Activated CD4-positive, alpha-beta T cell treated with anti-CD3 and anti-CD28 coated beads, Interleukin-2, amount 10 ng/mL, durations not matched to agents 24 days and 14 days (primary cell): Measurements from ENCODE around the gene TCF23. TPM values are rescaled to one million over a fixed set of nuclear protein-coding genes. Genes with fewer than 3 reads are reported as not detected.

ENCODE experiments used
- DNase-seq: peaks from one replicate; pipeline ENCODE4 v3.0.0; 2022
- H3K27ac Mint-ChIP-seq: one replicate; pipeline ENCODE4 v1.8.0; 2022; ENCODE audit warnings: mild to moderate bottlenecking, mixed read lengths
- H3K27me3 Mint-ChIP-seq: one replicate; pipeline ENCODE4 v1.8.0; 2022; ENCODE audit warnings: mixed read lengths
- H3K36me3 Mint-ChIP-seq: one replicate; pipeline ENCODE4 v1.8.0; 2022; ENCODE audit warnings: low read depth, mild to moderate bottlenecking, mixed read lengths
- H3K4me1 Mint-ChIP-seq: one replicate; pipeline ENCODE4 v1.8.0; 2021; ENCODE audit warnings: mixed read lengths
- H3K4me3 Mint-ChIP-seq: one replicate; pipeline ENCODE4 v1.8.0; 2022; ENCODE audit warnings: mild to moderate bottlenecking, moderate library complexity, mixed read lengths
- H3K9me3 Mint-ChIP-seq: one replicate; pipeline ENCODE4 v1.8.0; 2021; ENCODE audit warnings: mixed read lengths
- intact Hi-C: fragments of 100-400 bp; cut with micrococcal nuclease; formaldehyde crosslinking; loops from one replicate; pipeline ENCODE4 v1.15.1; 2023
- total RNA-seq: library from RNA; stranded (reverse); gene quantifications from 2 replicates; pipeline ENCODE4 v1.2.3, GENCODE V29; 2022

Gene TCF23
- total RNA-seq, 1 donor from 2014 or later: not detected

GRCh38 chr2:27201675-27202074 is 52.9 kb downstream of the TCF23 start:
- Mint-ChIP-seq H3K9me3 (no peaks in the 10 kb centered on the region), H3K4me1 (peaks cover 13% of the 10 kb centered on the region), H3K36me3 (peaks cover 53% of the 10 kb centered on the region), H3K27ac (no peak overlapping the region), H3K4me3 (no peak overlapping the region), H3K27me3 (no peaks in the 10 kb centered on the region)
- DNase-seq: no peak
- intact Hi-C loops: no loop called here

- H3K9me3 Mint-ChIP-seq: no peaks in the 10 kb centered on the region
- peaks cover 16% of the 10 kb centered on the region for H3K4me1 Mint-ChIP-seq
- no peak overlapping the region for H3K4me3 Mint-ChIP-seq
- H3K27me3 Mint-ChIP-seq: no peaks in the 10 kb centered on the region
- peak; percentile 55 for DNase-seq
- peaks cover 61% of the 10 kb centered on the region for H3K36me3 Mint-ChIP-seq
- intact Hi-C loops: no loop called here
- H3K27ac Mint-ChIP-seq: no peak overlapping the region
Measured at GRCh38 chr2:27202854-27203253, 54.0 kb downstream of the TCF23 start.

DNA sequence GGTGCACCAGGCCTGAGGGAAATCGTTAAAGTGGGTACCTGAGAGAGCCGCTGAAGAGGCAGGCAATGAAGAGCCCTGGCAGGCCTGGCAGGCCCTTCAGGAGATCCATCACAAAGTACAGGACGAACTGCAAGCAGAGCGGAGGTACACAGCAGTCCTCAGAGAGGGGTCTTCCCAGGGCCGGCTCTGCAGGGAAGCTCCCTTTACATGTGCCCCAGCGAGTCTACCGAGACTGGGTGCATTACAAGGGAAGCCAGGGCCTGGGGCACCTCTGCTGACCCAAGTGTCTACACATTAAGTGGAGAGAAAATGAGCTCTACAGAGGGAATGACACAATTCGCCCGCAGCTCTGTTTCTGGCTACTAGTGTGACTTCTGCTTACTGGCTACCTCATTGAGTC is 54.9 kb downstream of the TCF23 start:
- Mint-ChIP-seq H3K36me3 (peaks cover 66% of the 10 kb centered on the region), H3K27me3 (no peaks in the 10 kb centered on the region), H3K4me1 (peaks cover 22% of the 10 kb centered on the region), H3K9me3 (no peaks in the 10 kb centered on the region), H3K27ac (no peak overlapping the region), H3K4me3 (no peak overlapping the region)
- no peak for DNase-seq
- intact Hi-C loops: no loop called here

- DNase-seq: peak; percentile 57
- Mint-ChIP-seq H3K36me3 (peaks cover 61% of the 10 kb centered on the region), H3K27ac (no peak overlapping the region), H3K9me3 (no peaks in the 10 kb centered on the region), H3K4me3 (no peak overlapping the region), H3K27me3 (no peaks in the 10 kb centered on the region), H3K4me1 (peaks cover 27% of the 10 kb centered on the region)
- intact Hi-C loops: no loop called here
Measured at GRCh38 chr2:27204566-27204965, 55.8 kb downstream of the TCF23 start.

DNA sequence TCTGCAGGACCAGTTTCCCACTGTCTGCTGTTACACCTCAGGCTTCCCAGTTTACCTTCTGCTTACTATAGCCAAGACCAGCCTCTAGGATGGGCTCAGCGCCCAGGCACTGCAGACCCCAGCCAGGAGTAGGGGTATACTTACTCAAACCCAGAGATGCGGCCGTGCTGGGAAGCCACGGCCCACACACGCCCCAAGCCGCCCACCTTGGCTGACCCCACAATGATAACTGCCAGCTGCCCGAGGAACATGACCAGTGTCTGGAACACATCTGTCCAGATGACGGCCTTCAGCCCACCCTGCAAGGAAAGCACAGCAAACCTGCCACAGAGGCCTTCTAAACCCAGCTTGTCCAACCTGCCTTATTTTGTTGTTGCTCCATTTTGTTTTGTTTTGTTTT is 56.4 kb downstream of the TCF23 start:
- H3K27ac Mint-ChIP-seq: no peak overlapping the region
- no peak for DNase-seq
- H3K36me3 Mint-ChIP-seq: peaks cover 61% of the 10 kb centered on the region
- no peak overlapping the region for H3K4me3 Mint-ChIP-seq
- H3K4me1 Mint-ChIP-seq: peaks cover 34% of the 10 kb centered on the region
- intact Hi-C loops: no loop called here
- no peaks in the 10 kb centered on the region for H3K27me3 Mint-ChIP-seq
- H3K9me3 Mint-ChIP-seq: no peaks in the 10 kb centered on the region

DNA sequence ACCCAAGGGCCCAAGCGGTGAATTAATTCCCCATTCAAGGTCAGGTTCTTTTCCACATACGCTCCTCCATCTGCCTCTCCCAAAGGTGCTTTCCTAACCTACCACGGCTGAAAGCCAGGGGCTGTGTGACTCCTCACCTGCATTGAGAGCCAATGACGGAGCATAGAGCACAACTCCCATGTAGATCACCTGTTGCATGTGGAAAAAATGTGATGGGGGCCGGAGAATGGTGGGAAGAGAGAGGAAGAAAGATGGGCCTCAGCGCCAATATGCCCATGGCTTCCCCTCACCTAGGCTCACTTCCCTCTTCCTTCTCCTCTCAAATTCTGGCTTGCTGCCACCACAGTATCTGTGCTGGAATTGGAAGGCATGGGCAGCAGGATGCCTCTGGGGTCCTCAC is 57.5 kb downstream of the TCF23 start:
- Mint-ChIP-seq H3K9me3 (no peaks in the 10 kb centered on the region), H3K4me1 (peaks cover 35% of the 10 kb centered on the region), H3K36me3 (peaks cover 59% of the 10 kb centered on the region), H3K4me3 (no peak overlapping the region), H3K27ac (no peak overlapping the region), H3K27me3 (no peaks in the 10 kb centered on the region)
- no peak for DNase-seq
- intact Hi-C loops: no loop called here

Other genes starting within 250 kb of the TCF23 start
- 2.5 and 3.6 TPM in 2 replicates for gene MAPRE3, start 178.4 kb upstream of the TCF23 start, total RNA-seq
- 93.4 and 98.6 TPM in 2 replicates for gene TMEM214, start 116.0 kb upstream of the TCF23 start, total RNA-seq
- gene AGBL5, start 97.3 kb upstream of the TCF23 start, total RNA-seq: 13.9 and 14.1 TPM in 2 replicates
- 314 and 326 TPM in 2 replicates for gene OST4, start 77.3 kb upstream of the TCF23 start, total RNA-seq
- gene EMILIN1, start 70.4 kb upstream of the TCF23 start, total RNA-seq: 1.1 and 1.4 TPM in 2 replicates
- gene KHK, start 62.2 kb upstream of the TCF23 start, total RNA-seq: 13.4 and 13.9 TPM in 2 replicates
- gene CGREF1, start 29.9 kb upstream of the TCF23 start, total RNA-seq: 14.4 and 15.1 TPM in 2 replicates
- gene ABHD1, start 25.2 kb upstream of the TCF23 start, total RNA-seq: 0.23 and 0.28 TPM in 2 replicates
- 85.4 and 88.3 TPM in 2 replicates for gene PREB, start 14.4 kb upstream of the TCF23 start, total RNA-seq
- gene PRR30, start 9.6 kb upstream of the TCF23 start, total RNA-seq: not detected in 2 replicates
- gene ATRAID, start 63.0 kb downstream of the TCF23 start, total RNA-seq: 109 and 120 TPM in 2 replicates
- 87.1 and 97.9 TPM in 2 replicates for gene SLC5A6, start 63.3 kb downstream of the TCF23 start, total RNA-seq
- 144 and 159 TPM in 2 replicates for gene CAD, start 68.4 kb downstream of the TCF23 start, total RNA-seq
- 1.4 and 2.2 TPM in 2 replicates for gene SLC30A3, start 114.0 kb downstream of the TCF23 start, total RNA-seq
- gene DNAJC5G, start 126.4 kb downstream of the TCF23 start, total RNA-seq: not detected in 2 replicates
- gene TRIM54, start 133.4 kb downstream of the TCF23 start, total RNA-seq: 0.33 and 0.47 TPM in 2 replicates
- gene UCN, start 159.4 kb downstream of the TCF23 start, total RNA-seq: 1.9 and 2.7 TPM in 2 replicates
- gene MPV17, start 174.1 kb downstream of the TCF23 start, total RNA-seq: 86.8 and 89.1 TPM in 2 replicates
- 80.1 and 83.8 TPM in 2 replicates for gene GTF3C2, start 207.8 kb downstream of the TCF23 start, total RNA-seq
- gene EIF2B4, start 221.3 kb downstream of the TCF23 start, total RNA-seq: 51.2 and 52.0 TPM in 2 replicates
- gene SNX17, start 221.6 kb downstream of the TCF23 start, total RNA-seq: 120 and 128 TPM in 2 replicates
- gene ZNF513, start 231.7 kb downstream of the TCF23 start, total RNA-seq: 11.1 and 13.5 TPM in 2 replicates